ENCODE data around the gene CCNY.

CCNY gene

GRCh38 chr10:35607475-35608327 lies 271.4 kb downstream of the CCNY start:
- Histone ChIP-seq H2AK5ac (ENCODE audit: low read length, severe bottlenecking) (no peak overlapping the region), H3K4ac (ENCODE audit: low read depth in 1 of 2, low read length in 2 of 2) (no peak overlapping the region), H3K4me2 (ENCODE audit: low read length, poor library complexity, severe bottlenecking) (no peak overlapping the region), H3K4me1 (ENCODE audit: control insufficient read depth, insufficient read depth, low read depth, low read length) (no peaks in the 10 kb centered on the region), H2BK5ac (ENCODE audit: low read depth, low read length, poor library complexity, severe bottlenecking) (no peak overlapping the region), H3K9me3 (ENCODE audit: control insufficient read depth, low read length) (peaks cover 5% of the 10 kb centered on the region), H3K27ac (ENCODE audit: low read length, poor library complexity, severe bottlenecking) (no peak overlapping the region), H2AFZ (ENCODE audit: low read depth, low read length) (no peak overlapping the region), H2BK15ac (ENCODE audit: low read depth, poor library complexity, severe bottlenecking) (no peak overlapping the region), H3K4me3 (ENCODE audit: insufficient read depth in 1 of 2, low read depth in 1 of 2, low read length in 2 of 2) (peak overlapping the region in 1 of 2 experiments; percentile 68), H3K18ac (ENCODE audit: low read depth in 1 of 2, low read length in 2 of 2) (no peak overlapping the region), H3K79me1 (replicated peaks; ENCODE audit: low read length, poor library complexity, severe bottlenecking) (no peaks in the 10 kb centered on the region), H2BK120ac (ENCODE audit: low read depth, low read length) (no peak overlapping the region), H4K91ac (ENCODE audit: low read length) (no peak overlapping the region), H3K14ac (ENCODE audit: low read length in 2 of 2) (no peak overlapping the region), H3K9ac (ENCODE audit: low read length) (peak overlapping the region; percentile 59), H4K8ac (ENCODE audit: low read length) (no peak overlapping the region), H3K23ac (ENCODE audit: low read length in 2 of 2) (no peak overlapping the region), H2BK12ac (ENCODE audit: low read length in 2 of 2) (no peak overlapping the region), H3K27me3 (ENCODE audit: control insufficient read depth in 1 of 2, insufficient read depth in 1 of 2, low read length in 2 of 2) (peaks cover 0 to 62% of the 10 kb centered on the region in 2 experiments), H3K36me3 (ENCODE audit: control insufficient read depth in 1 of 2, insufficient read depth in 2 of 2, low read depth in 1 of 2, low read length in 2 of 2) (no peaks in the 10 kb centered on the region)
- DNase-seq = no peak
- 93% methylated on average over 73 of the region's 78 CpGs for WGBS

GRCh38 chr10:35608328-35608672 lies 272.0 kb downstream of the CCNY start:
- Histone ChIP-seq H2AK5ac (ENCODE audit: low read length, severe bottlenecking) (no peak overlapping the region), H2AFZ (ENCODE audit: low read depth, low read length) (no peak overlapping the region), H3K27ac (ENCODE audit: low read length, poor library complexity, severe bottlenecking) (no peak overlapping the region), H3K79me1 (replicated peaks; ENCODE audit: low read length, poor library complexity, severe bottlenecking) (no peaks in the 10 kb centered on the region), H3K4me3 (ENCODE audit: insufficient read depth in 1 of 2, low read depth in 1 of 2, low read length in 2 of 2) (peak overlapping the region in 1 of 2 experiments; percentile 68), H4K91ac (ENCODE audit: low read length) (no peak overlapping the region), H4K8ac (ENCODE audit: low read length) (no peak overlapping the region), H3K36me3 (ENCODE audit: control insufficient read depth in 1 of 2, insufficient read depth in 2 of 2, low read depth in 1 of 2, low read length in 2 of 2) (no peaks in the 10 kb centered on the region), H2BK15ac (ENCODE audit: low read depth, poor library complexity, severe bottlenecking) (no peak overlapping the region), H3K18ac (ENCODE audit: low read depth in 1 of 2, low read length in 2 of 2) (no peak overlapping the region), H3K27me3 (ENCODE audit: control insufficient read depth in 1 of 2, insufficient read depth in 1 of 2, low read length in 2 of 2) (peaks cover 0 to 68% of the 10 kb centered on the region in 2 experiments), H3K4me1 (ENCODE audit: control insufficient read depth, insufficient read depth, low read depth, low read length) (no peaks in the 10 kb centered on the region), H3K4ac (ENCODE audit: low read depth in 1 of 2, low read length in 2 of 2) (no peak overlapping the region), H2BK120ac (ENCODE audit: low read depth, low read length) (no peak overlapping the region), H3K9me3 (ENCODE audit: control insufficient read depth, low read length) (peaks cover 5% of the 10 kb centered on the region), H2BK12ac (ENCODE audit: low read length in 2 of 2) (no peak overlapping the region), H3K4me2 (ENCODE audit: low read length, poor library complexity, severe bottlenecking) (no peak overlapping the region), H3K23ac (ENCODE audit: low read length in 2 of 2) (no peak overlapping the region), H3K9ac (ENCODE audit: low read length) (peak overlapping the region; percentile 59), H3K14ac (ENCODE audit: low read length in 2 of 2) (no peak overlapping the region), H2BK5ac (ENCODE audit: low read depth, low read length, poor library complexity, severe bottlenecking) (no peak overlapping the region)
- no peak for DNase-seq
- 96% methylated on average over 15 of the region's 16 CpGs for WGBS

DNA sequence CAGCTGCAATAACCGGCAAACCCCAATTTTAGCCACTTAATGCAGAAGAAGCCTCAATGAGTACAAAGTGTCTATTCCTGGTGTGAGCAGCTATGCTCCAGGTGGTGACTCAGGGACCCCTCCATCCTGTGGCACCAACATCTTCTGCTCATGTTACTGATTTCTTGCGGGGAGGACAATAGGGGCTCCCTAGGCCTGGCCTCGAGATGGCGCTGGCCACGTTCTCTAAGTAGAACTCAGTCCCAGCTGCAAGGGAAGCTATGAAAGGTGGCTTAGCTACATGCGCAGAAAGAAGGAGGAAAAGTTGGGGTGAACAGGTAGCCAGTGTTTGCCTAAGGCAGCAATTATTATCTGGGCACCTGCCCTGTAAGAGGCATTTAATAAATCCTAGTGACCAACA lies 275.4 kb downstream of the CCNY start:
- Histone ChIP-seq H3K9me3 (ENCODE audit: control insufficient read depth, low read length) (peaks cover 5% of the 10 kb centered on the region), H3K4me2 (ENCODE audit: low read length, poor library complexity, severe bottlenecking) (no peak overlapping the region), H3K4me3 (ENCODE audit: insufficient read depth in 1 of 2, low read depth in 1 of 2, low read length in 2 of 2) (no peak overlapping the region), H4K91ac (ENCODE audit: low read length) (no peak overlapping the region), H3K36me3 (ENCODE audit: control insufficient read depth in 1 of 2, insufficient read depth in 2 of 2, low read depth in 1 of 2, low read length in 2 of 2) (no peaks in the 10 kb centered on the region), H2AK5ac (ENCODE audit: low read length, severe bottlenecking) (no peak overlapping the region), H2BK120ac (ENCODE audit: low read depth, low read length) (no peak overlapping the region), H3K18ac (ENCODE audit: low read depth in 1 of 2, low read length in 2 of 2) (no peak overlapping the region), H2BK15ac (ENCODE audit: low read depth, poor library complexity, severe bottlenecking) (no peak overlapping the region), H3K14ac (ENCODE audit: low read length in 2 of 2) (no peak overlapping the region), H3K4ac (ENCODE audit: low read depth in 1 of 2, low read length in 2 of 2) (no peak overlapping the region), H2AFZ (ENCODE audit: low read depth, low read length) (no peak overlapping the region), H2BK12ac (ENCODE audit: low read length in 2 of 2) (no peak overlapping the region), H3K9ac (ENCODE audit: low read length) (no peak overlapping the region), H3K27me3 (ENCODE audit: control insufficient read depth in 1 of 2, insufficient read depth in 1 of 2, low read length in 2 of 2) (peaks cover 5 to 54% of the 10 kb centered on the region in 2 experiments), H3K27ac (ENCODE audit: low read length, poor library complexity, severe bottlenecking) (no peak overlapping the region), H2BK5ac (ENCODE audit: low read depth, low read length, poor library complexity, severe bottlenecking) (no peak overlapping the region), H4K8ac (ENCODE audit: low read length) (no peak overlapping the region), H3K23ac (ENCODE audit: low read length in 2 of 2) (no peak overlapping the region), H3K79me1 (replicated peaks; ENCODE audit: low read length, poor library complexity, severe bottlenecking) (no peaks in the 10 kb centered on the region), H3K4me1 (ENCODE audit: control insufficient read depth, insufficient read depth, low read depth, low read length) (no peaks in the 10 kb centered on the region)
- WGBS = 80% methylated on average over 6 of the region's 6 CpGs
- no peak for DNase-seq

DNA sequence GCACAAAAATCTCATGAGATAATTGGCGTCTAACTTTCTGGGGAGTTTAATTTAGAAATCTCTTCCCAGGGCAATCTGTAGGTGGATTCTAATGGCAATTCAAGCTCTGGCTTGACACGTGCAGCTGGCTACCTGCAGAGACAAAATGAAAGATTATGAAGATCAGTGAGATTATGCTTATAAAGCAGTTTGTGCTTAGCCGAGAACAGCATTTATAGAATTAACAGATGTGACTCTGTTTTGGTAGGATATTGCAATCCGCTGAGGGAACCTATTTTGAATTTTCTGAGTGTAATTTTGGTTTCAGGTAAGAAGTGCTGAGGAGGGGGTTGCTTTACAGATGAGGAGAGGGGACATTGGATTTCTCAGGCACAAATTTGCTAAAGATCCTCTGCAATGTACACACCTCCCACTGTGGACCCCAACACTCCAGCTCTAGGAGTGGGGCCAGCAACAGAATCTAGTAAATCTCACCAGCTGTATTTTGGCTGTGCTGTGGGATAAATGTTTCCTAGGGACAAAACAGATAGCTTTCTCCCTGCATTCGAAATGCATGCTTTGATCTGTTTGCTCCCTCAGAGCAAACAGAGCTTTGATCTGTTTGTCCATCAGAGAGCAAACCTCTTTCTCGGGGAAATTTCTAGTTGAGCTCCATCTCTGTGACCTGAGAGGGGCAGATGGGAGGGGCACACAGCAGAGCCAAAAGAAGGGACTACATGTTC lies 276.2 kb downstream of the CCNY start:
- H3K4me3 ChIP-seq (ENCODE audit: insufficient read depth in 1 of 2, low read depth in 1 of 2, low read length in 2 of 2) = no peak overlapping the region
- no peak for DNase-seq
- H2BK5ac ChIP-seq (ENCODE audit: low read depth, low read length, poor library complexity, severe bottlenecking) = no peak overlapping the region
- H3K4ac ChIP-seq (ENCODE audit: low read depth in 1 of 2, low read length in 2 of 2) = no peak overlapping the region
- no peak overlapping the region for H4K8ac ChIP-seq (ENCODE audit: low read length)
- no peak overlapping the region for H2AFZ ChIP-seq (ENCODE audit: low read depth, low read length)
- H3K27me3 ChIP-seq (ENCODE audit: control insufficient read depth in 1 of 2, insufficient read depth in 1 of 2, low read length in 2 of 2) = peaks cover 5 to 47% of the 10 kb centered on the region in 2 experiments
- H3K9ac ChIP-seq (ENCODE audit: low read length) = no peak overlapping the region
- no peak overlapping the region for H4K91ac ChIP-seq (ENCODE audit: low read length)
- H2AK5ac ChIP-seq (ENCODE audit: low read length, severe bottlenecking) = no peak overlapping the region
- no peak overlapping the region for H3K18ac ChIP-seq (ENCODE audit: low read depth in 1 of 2, low read length in 2 of 2)
- no peak overlapping the region for H2BK120ac ChIP-seq (ENCODE audit: low read depth, low read length)
- no peak overlapping the region for H2BK15ac ChIP-seq (ENCODE audit: low read depth, poor library complexity, severe bottlenecking)
- no peak overlapping the region for H2BK12ac ChIP-seq (ENCODE audit: low read length in 2 of 2)
- H3K4me2 ChIP-seq (ENCODE audit: low read length, poor library complexity, severe bottlenecking) = no peak overlapping the region
- no peaks in the 10 kb centered on the region for H3K79me1 ChIP-seq (replicated peaks; ENCODE audit: low read length, poor library complexity, severe bottlenecking)
- 85% methylated on average over 6 of the region's 6 CpGs for WGBS
- H3K27ac ChIP-seq (ENCODE audit: low read length, poor library complexity, severe bottlenecking) = no peak overlapping the region
- H3K9me3 ChIP-seq (ENCODE audit: control insufficient read depth, low read length) = peaks cover 5% of the 10 kb centered on the region
- no peaks in the 10 kb centered on the region for H3K4me1 ChIP-seq (ENCODE audit: control insufficient read depth, insufficient read depth, low read depth, low read length)
- no peak overlapping the region for H3K14ac ChIP-seq (ENCODE audit: low read length in 2 of 2)
- H3K36me3 ChIP-seq (ENCODE audit: control insufficient read depth in 1 of 2, insufficient read depth in 2 of 2, low read depth in 1 of 2, low read length in 2 of 2) = no peaks in the 10 kb centered on the region
- no peak overlapping the region for H3K23ac ChIP-seq (ENCODE audit: low read length in 2 of 2)
